Gastrocnemius medialis (tissue), 4 donors: Measurements from ENCODE around the gene DDX31. TPM values are rescaled to one million over a fixed set of nuclear protein-coding genes. Genes with fewer than 3 reads are reported as not detected.

Experiments used
- ATAC-seq, 2 donors: fragments of 150-250 bp; one replicate each; pipeline ENCODE4 v1.9.1; 2016
- DNase-seq, 2 donors: peaks; one replicate each; pipeline ENCODE4 v3.0.0-alpha.2; 2019
- H3K27ac ChIP-seq, 4 donors: fragments of 200-600 bp; sonication (generic); 1 replicate in 1 of 4; 2 replicates in 3 of 4; pipeline ENCODE4 v1.5.1; 2016 to 2018; ENCODE audit warnings: mild to moderate bottlenecking in 2 of 4, moderate library complexity in 1 of 4
- H3K27me3 ChIP-seq, 3 donors: fragments of 200-600 bp; sonication (generic) in 2 of 3; 1 replicate in 1 of 3; 2 replicates in 2 of 3; pipeline versions ENCODE4 v1.5.1 to v1.6.0; 2016 to 2019; ENCODE audit warnings: mild to moderate bottlenecking in 1 of 3, moderate library complexity in 1 of 3
- H3K36me3 ChIP-seq, 2 donors: fragments of 200-600 bp; sonication (generic) in 1 of 2; one replicate each; pipeline ENCODE4 v1.5.1; 2017 to 2018
- H3K4me1 ChIP-seq, 2 donors: fragments of 200-600 bp; sonication (generic) in 1 of 2; one replicate each; pipeline ENCODE4 v1.5.1; 2016 to 2017; ENCODE audit warnings: mild to moderate bottlenecking in 2 of 2
- H3K4me3 ChIP-seq, 4 donors: fragments of 200-600 bp; sonication (generic) in 3 of 4; 1 replicate in 1 of 4; 2 replicates in 3 of 4; pipeline ENCODE4 v1.5.1; 2016 to 2019; ENCODE audit warnings: mild to moderate bottlenecking in 2 of 4
- H3K9me3 ChIP-seq, 3 donors: fragments of 200-600 bp; sonication (generic) in 2 of 3; 1 replicate in 1 of 3; 2 replicates in 2 of 3; pipeline ENCODE4 v1.5.1; 2016 to 2019
- POLR2A ChIP-seq, 2 donors: fragments of 450-650 bp; IDR thresholded peaks; one replicate each; pipeline ENCODE4 v1.6.1; 2017; ENCODE audit warnings: antibody characterized with exemption in 2 of 2, mild to moderate bottlenecking in 2 of 2, moderate library complexity in 2 of 2
- in situ Hi-C, 4 donors: fragments of 200-750 bp; cut with MboI; loops; one replicate each; pipeline versions ENCODE4 v1.15.0 to v1.8.0; 2017; ENCODE audit warnings: low sequenced_read_pairs in 4 of 4
- intact Hi-C: fragments of 100-400 bp; cut with DNase I; formaldehyde crosslinking; loops from one replicate; pipeline ENCODE4 v1.15.1; 2023; ENCODE audit warnings: low total_unique reads
- total RNA-seq, 4 donors: library from RNA; depleted of rRNA; stranded (reverse); fragments of >200 nt; gene quantifications; one replicate each; pipeline versions ENCODE4 v1.1.0 to v1.2.3, GENCODE V29; 2016
- TF ChIP-seq, protein P1 (sequence below), 5 experiments: fragments of 450-650 bp in 3 of 5; fragments of 200-600 bp in 2 of 5; sonication (generic) in 2 of 5; IDR thresholded peaks in 4 of 5; conservative IDR thresholded peaks in 1 of 5; 1 replicate in 4 of 5; 2 replicates in 1 of 5; pipeline ENCODE4 v1.5.1; 2016 to 2019; ENCODE audit warnings: antibody characterized with exemption in 5 of 5, mild to moderate bottlenecking in 3 of 5, moderate library complexity in 3 of 5

Gene DDX31
- total RNA-seq, 4 donors from 2014 or later, result 5.4 to 8.8 (median 6.4) TPM

- peaks cover 26 to 42% of the 10 kb centered on the region in 2 donors for H3K4me1 ChIP-seq
Measured at GRCh38 chr9:132671620-132672412, 2.0 kb upstream of the DDX31 start.

DNA sequence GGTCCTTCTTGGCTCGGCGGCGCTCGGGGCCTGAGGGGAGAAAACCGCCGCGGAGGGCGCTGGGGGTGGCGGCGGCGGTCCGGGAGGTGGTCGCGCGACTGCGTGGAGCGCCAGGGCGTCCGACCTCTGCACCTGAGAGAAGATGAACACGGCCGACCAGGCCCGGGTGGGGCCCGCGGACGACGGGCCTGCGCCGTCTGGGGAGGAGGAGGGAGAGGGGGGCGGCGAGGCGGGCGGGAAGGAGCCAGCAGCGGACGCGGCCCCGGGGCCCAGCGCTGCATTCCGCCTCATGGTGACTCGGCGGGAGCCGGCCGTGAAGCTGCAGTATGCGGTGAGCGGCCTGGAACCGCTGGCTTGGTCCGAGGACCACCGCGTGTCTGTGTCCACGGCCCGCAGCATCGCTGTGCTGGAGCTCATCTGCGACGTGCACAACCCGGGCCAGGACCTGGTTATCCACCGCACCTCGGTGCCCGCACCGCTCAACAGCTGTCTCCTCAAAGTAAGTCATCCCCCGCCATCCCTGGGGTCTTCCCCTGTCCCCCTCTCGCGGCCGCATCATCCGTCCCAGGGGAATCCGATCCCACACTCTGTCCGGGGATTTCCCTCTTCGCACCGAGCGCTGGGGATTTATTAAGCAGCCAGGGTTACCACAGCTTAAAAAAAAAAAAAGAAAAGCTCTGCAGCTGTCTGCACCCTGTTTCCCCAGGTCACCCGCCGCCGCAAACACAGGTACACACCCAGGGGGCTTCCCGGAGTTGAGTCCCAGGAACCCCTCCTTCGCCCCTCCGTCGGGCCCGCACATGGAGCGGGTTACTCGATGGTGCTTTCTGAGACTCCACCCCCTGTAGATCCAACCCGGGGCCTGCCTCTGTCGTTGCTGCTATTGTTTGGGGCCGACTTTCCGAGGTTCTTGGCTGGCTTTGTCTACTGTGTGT, 941 bp upstream of the DDX31 start, which contains the start of gene GTF3C4:
TSS of gene GTF3C4 (plus strand) at position 8 of the 935 bp plus-strand sequence. CDS start at position 143, 135 bp downstream.
- H3K4me1 ChIP-seq, result peaks cover 26 to 42% of the 10 kb centered on the region in 2 donors

More at GRCh38 chr9:132671620-132672412, 2.0 kb upstream of the DDX31 start:
- Histone ChIP-seq H3K4me3 (peak overlapping the region; percentile 89 to 99 (median 97)), H3K36me3 (no peaks in the 10 kb centered on the region), H3K27ac (no peak overlapping the region), H3K27me3 (no peaks in the 10 kb centered on the region), H3K9me3 (no peaks in the 10 kb centered on the region)
- DNase-seq (no peak), ATAC-seq (no peak)
- TF ChIP-seq, protein P1, sequence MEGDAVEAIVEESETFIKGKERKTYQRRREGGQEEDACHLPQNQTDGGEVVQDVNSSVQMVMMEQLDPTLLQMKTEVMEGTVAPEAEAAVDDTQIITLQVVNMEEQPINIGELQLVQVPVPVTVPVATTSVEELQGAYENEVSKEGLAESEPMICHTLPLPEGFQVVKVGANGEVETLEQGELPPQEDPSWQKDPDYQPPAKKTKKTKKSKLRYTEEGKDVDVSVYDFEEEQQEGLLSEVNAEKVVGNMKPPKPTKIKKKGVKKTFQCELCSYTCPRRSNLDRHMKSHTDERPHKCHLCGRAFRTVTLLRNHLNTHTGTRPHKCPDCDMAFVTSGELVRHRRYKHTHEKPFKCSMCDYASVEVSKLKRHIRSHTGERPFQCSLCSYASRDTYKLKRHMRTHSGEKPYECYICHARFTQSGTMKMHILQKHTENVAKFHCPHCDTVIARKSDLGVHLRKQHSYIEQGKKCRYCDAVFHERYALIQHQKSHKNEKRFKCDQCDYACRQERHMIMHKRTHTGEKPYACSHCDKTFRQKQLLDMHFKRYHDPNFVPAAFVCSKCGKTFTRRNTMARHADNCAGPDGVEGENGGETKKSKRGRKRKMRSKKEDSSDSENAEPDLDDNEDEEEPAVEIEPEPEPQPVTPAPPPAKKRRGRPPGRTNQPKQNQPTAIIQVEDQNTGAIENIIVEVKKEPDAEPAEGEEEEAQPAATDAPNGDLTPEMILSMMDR (IDR thresholded peaks at IDR 0.05 in 4 of 5, conservative IDR thresholded peaks at IDR 0.05 in 1 of 5), result no peak
- no peak for TF ChIP-seq POLR2A (IDR thresholded peaks at IDR 0.05)
- intact Hi-C loops, result loop anchor here (5.0 kb wide), 1 partner anchor 745 kb away; the partner anchor contains the start of gene REXO4
- in situ Hi-C loops, result no loop called here

DNA sequence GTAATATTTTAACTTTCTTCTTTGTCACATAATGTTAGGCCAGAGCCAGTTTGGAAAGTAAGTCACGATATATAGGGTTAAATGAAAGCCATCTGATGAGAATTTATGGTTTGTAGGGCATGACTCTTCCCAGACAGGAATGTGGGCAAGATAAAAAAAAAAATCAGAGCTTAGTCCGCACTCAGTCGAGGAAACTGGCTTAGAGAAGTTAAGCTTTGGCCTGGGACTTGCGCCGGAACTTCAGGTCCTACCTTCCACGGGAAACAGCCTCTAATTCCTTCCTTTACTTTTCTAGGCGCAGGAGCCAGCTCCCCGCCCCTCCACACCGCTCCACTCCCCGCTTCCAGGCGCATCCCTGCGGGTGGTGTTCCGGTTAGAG, 475 bp downstream of the DDX31 start:
- DNase-seq (no peak), ATAC-seq (no peak)
- no peak for TF ChIP-seq POLR2A (IDR thresholded peaks at IDR 0.05)
- TF ChIP-seq, protein P1 (IDR thresholded peaks at IDR 0.05 in 4 of 5, conservative IDR thresholded peaks at IDR 0.05 in 1 of 5), result no peak
- intact Hi-C loops (no loop called here), in situ Hi-C loops (no loop called here)
- H3K27me3 ChIP-seq, result no peaks in the 10 kb centered on the region
- H3K9me3 ChIP-seq, result no peaks in the 10 kb centered on the region
- H3K27ac ChIP-seq, result peak overlapping the region; percentile 93 to 98 (median 96)
- H3K36me3 ChIP-seq, result no peaks in the 10 kb centered on the region
- peak overlapping the region; percentile 89 to 99 (median 97) for H3K4me3 ChIP-seq
- H3K4me1 ChIP-seq, result peaks cover 18 to 33% of the 10 kb centered on the region in 2 donors

More for the DNA sequence above, 941 bp upstream of the DDX31 start, which contains the start of gene GTF3C4:
- DNase-seq (peak in 1 of 2 donors; percentile 2), ATAC-seq (peak; percentile 31 to 34)
- no peaks in the 10 kb centered on the region for H3K36me3 ChIP-seq
- no peak for TF ChIP-seq POLR2A (IDR thresholded peaks at IDR 0.05)
- TF ChIP-seq, protein P1 (IDR thresholded peaks at IDR 0.05 in 4 of 5, conservative IDR thresholded peaks at IDR 0.05 in 1 of 5), result no peak
- peak within 1 kb of the TSS; percentile 93 to 98 (median 96) for H3K27ac ChIP-seq
- peak within 1 kb of the TSS; percentile 89 to 99 (median 97) for H3K4me3 ChIP-seq
- H3K9me3 ChIP-seq, result no peaks in the 10 kb centered on the region
- no peaks in the 10 kb centered on the region for H3K27me3 ChIP-seq
- intact Hi-C loops, result loop anchor here (5.0 kb wide), 1 partner anchor 747 kb away; the partner anchor contains the start of gene REXO4
- in situ Hi-C loops, result no loop called here

DNA sequence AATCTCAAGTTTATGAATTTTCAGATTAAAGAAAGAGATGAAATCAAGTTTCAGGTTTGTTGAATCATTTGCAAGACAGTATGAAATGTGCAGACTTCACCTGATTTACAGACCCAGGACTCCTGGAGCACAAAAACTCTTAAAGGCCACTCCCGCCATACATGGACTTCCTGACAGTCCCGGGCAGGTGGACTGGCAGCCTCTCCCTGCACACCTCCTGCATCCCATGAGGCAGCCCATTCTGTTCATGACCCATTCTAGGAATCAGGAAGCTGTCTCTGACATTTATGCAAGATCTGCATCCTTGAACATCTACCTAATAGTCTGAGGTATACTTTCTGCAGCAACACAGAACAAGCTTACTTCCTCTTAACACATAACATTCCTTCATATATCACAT, 5.9 kb downstream of the DDX31 start:
- no peaks in the 10 kb centered on the region for H3K9me3 ChIP-seq
- no peak overlapping the region for H3K27ac ChIP-seq
- H3K36me3 ChIP-seq, result peaks cover 0 to 35% of the 10 kb centered on the region in 2 donors
- TF ChIP-seq POLR2A (IDR thresholded peaks at IDR 0.05), result no peak
- TF ChIP-seq, protein P1 (IDR thresholded peaks at IDR 0.05 in 4 of 5, conservative IDR thresholded peaks at IDR 0.05 in 1 of 5), result no peak
- peaks cover 0 to 3% of the 10 kb centered on the region in 2 donors for H3K4me1 ChIP-seq
- DNase-seq (no peak), ATAC-seq (no peak)
- in situ Hi-C loops, result no loop called here
- no peaks in the 10 kb centered on the region for H3K27me3 ChIP-seq
- intact Hi-C loops, result no loop called here
- no peak overlapping the region for H3K4me3 ChIP-seq
